Keratinocyte (primary cell): ENCODE data around the gene RANBP3L. TPM values are rescaled to one million over a fixed set of nuclear protein-coding genes. Genes with fewer than 3 reads are reported as not detected.
"Not testable (repeated sequence)": the region's sequence is repeated elsewhere in the genome, so short reads cannot be mapped to it uniquely, and the experiment has no call there.

Experiments used
- DNase-seq: peaks from one replicate; pipeline ENCODE4 v3.0.0-alpha.2; 2011; ENCODE audit warnings: low read depth, missing footprints, low spot score
- FAIRE-seq: peaks from 2 replicates; lab custom pipeline; 2011; peaks lifted over from hg19 to GRCh38; lab: Jason Lieb, UNC
- H2AFZ ChIP-seq: 2 replicates; pipeline ENCODE4 v1.6.0; 2012; ENCODE audit warnings: low read length, control low read depth, inconsistent platforms; ENCODE audit not compliant: control insufficient read depth
- H3K27ac ChIP-seq: 2 replicates; pipeline ENCODE4 v1.5.1; 2011; ENCODE audit warnings: low read length; ENCODE audit not compliant: control insufficient read depth, insufficient read depth
- H3K27me3 ChIP-seq: 3 replicates; pipeline ENCODE4 v1.6.0; 2011; ENCODE audit warnings: low read length; ENCODE audit not compliant: control insufficient read depth, insufficient read depth; ENCODE audit errors: extremely low read depth
- H3K36me3 ChIP-seq, 2 experiments: 2 replicates in 1 of 2; 3 replicates in 1 of 2; pipeline ENCODE4 v1.5.1; 2011; ENCODE audit warnings: low read length in 2 of 2, mild to moderate bottlenecking in 1 of 2; ENCODE audit not compliant: control insufficient read depth in 2 of 2, insufficient read depth in 2 of 2; ENCODE audit errors: extremely low read depth in 1 of 2
- H3K4me1 ChIP-seq: 3 replicates; pipeline ENCODE4 v1.5.1; 2011; ENCODE audit warnings: low read length; ENCODE audit not compliant: control insufficient read depth, insufficient read depth; ENCODE audit errors: extremely low read depth
- H3K4me2 ChIP-seq: 3 replicates; pipeline ENCODE4 v1.6.0; 2011; ENCODE audit warnings: low read depth, low read length; ENCODE audit not compliant: control insufficient read depth, insufficient read depth; ENCODE audit errors: extremely low read depth
- H3K4me3 ChIP-seq, 3 experiments: fragments of 200-600 bp in 1 of 3; sonication (generic) in 1 of 3; 2 replicates in 2 of 3; 3 replicates in 1 of 3; pipeline ENCODE4 v1.5.1; 2011 to 2016; ENCODE audit warnings: low read length in 3 of 3, mild to moderate bottlenecking in 3 of 3, control low read depth in 2 of 3, inconsistent platforms in 1 of 3, low read depth in 1 of 3, mixed read lengths in 1 of 3, mixed run types in 1 of 3, moderate library complexity in 1 of 3; ENCODE audit not compliant: control insufficient read depth in 2 of 3, insufficient read depth in 2 of 3; ENCODE audit errors: extremely low read depth in 1 of 3
- H3K79me2 ChIP-seq: 2 replicates; pipeline ENCODE4 v1.6.0; 2012; ENCODE audit warnings: low read length; ENCODE audit not compliant: control insufficient read depth, insufficient read depth
- H3K9ac ChIP-seq: 3 replicates; pipeline ENCODE4 v1.6.0; 2011; ENCODE audit warnings: low read length; ENCODE audit not compliant: control insufficient read depth, insufficient read depth; ENCODE audit errors: extremely low read depth
- H3K9me1 ChIP-seq: 3 replicates; pipeline ENCODE4 v1.6.0; 2011; ENCODE audit warnings: low read length; ENCODE audit not compliant: control insufficient read depth, insufficient read depth; ENCODE audit errors: extremely low read depth
- H3K9me3 ChIP-seq: 2 replicates; pipeline ENCODE4 v1.5.1; 2012; ENCODE audit warnings: low read depth, low read length; ENCODE audit not compliant: control insufficient read depth
- H4K20me1 ChIP-seq: 3 replicates; pipeline ENCODE4 v1.6.0; 2011; ENCODE audit warnings: low read length; ENCODE audit not compliant: control insufficient read depth, insufficient read depth; ENCODE audit errors: extremely low read depth
- CTCF ChIP-seq, 3 experiments: IDR thresholded peaks in 1 of 3; conservative IDR thresholded peaks in 1 of 3; optimal IDR thresholded peaks in 1 of 3; 2 replicates in 2 of 3; 3 replicates in 1 of 3; pipeline versions ENCODE3 to v1.5.1; 2011; ENCODE audit warnings: low read length in 3 of 3, mild to moderate bottlenecking in 3 of 3, moderate library complexity in 2 of 3, control low read depth in 1 of 3, inconsistent platforms in 1 of 3; ENCODE audit not compliant: insufficient read depth in 2 of 3; ENCODE audit errors: extremely low read depth in 1 of 3
- EZH2 ChIP-seq: IDR thresholded peaks from one replicate; pipeline ENCODE4 v1.6.1; 2012; ENCODE audit warnings: inconsistent platforms, mild to moderate bottlenecking, low read length, moderate library complexity
- dilution Hi-C: fragments of 300-500 bp; cut with MboI; formaldehyde crosslinking; loops from one replicate; pipeline ENCODE4 v1.7.0; 2020; ENCODE audit warnings: low sequenced_read_pairs; ENCODE audit not compliant: extremely low pct_ligation_motif_present
- polyA plus RNA-seq, 5 experiments: library from polyadenylated mRNA; depleted of rRNA in 3 of 5; stranded (reverse) in 3 of 5; stranded (forward) in 1 of 5; unstranded in 1 of 5; fragments of >200 nt; gene quantifications; 1 replicate in 1 of 5; 2 replicates in 3 of 5; 3 replicates in 1 of 5; pipeline versions ENCODE4 v1.2.1 to v1.2.3, GENCODE V29; 2011 to 2012; ENCODE audit warnings: missing spikeins in 2 of 5, low read depth in 1 of 5, low replicate concordance in 1 of 5

Gene RANBP3L
- polyA plus RNA-seq, 1 donor (not counting 4 experiments of a cell fraction or from before 2014, with no cell fraction given), result not detected

- Histone ChIP-seq H3K4me2 (no peak overlapping the region), H3K9me1 (no peaks in the 10 kb centered on the region), H3K79me2 (no peaks in the 10 kb centered on the region), H3K27me3 (no peaks in the 10 kb centered on the region), H3K36me3 (peaks cover 0 to 8% of the 10 kb centered on the region in 2 experiments), H3K9me3 (no peaks in the 10 kb centered on the region), H3K9ac (no peak overlapping the region), H3K4me1 (no peaks in the 10 kb centered on the region), H4K20me1 (no peaks in the 10 kb centered on the region), H3K4me3 (no peak overlapping the region), H3K27ac (no peak overlapping the region), H2AFZ (no peak overlapping the region)
- DNase-seq (no peak), FAIRE-seq (no peak)
- dilution Hi-C loops, result no loop called here
- TF ChIP-seq EZH2, result no peak
- TF ChIP-seq CTCF (optimal IDR thresholded peaks at IDR 0.05 in 1 of 3, IDR thresholded peaks at IDR 0.05 in 1 of 3, conservative IDR thresholded peaks at IDR 0.05 in 1 of 3; ENCODE audit: extremely low read depth in 1 of 3, insufficient read depth in 2 of 3, low read length in 3 of 3), result no peak
Observed at GRCh38 chr5:36199620-36200019, 102.1 kb downstream of the RANBP3L start.

GRCh38 chr5:36198783-36199182 lies 102.9 kb downstream of the RANBP3L start:
- H4K20me1 ChIP-seq, H3K79me2 ChIP-seq, H3K27me3 ChIP-seq, dilution Hi-C loops, H3K9me1 ChIP-seq, H3K4me1 ChIP-seq, DNase-seq, H3K9ac ChIP-seq, H3K9me3 ChIP-seq, H3K27ac ChIP-seq, FAIRE-seq, H3K4me3 ChIP-seq, H2AFZ ChIP-seq, H3K4me2 ChIP-seq, H3K36me3 ChIP-seq: not testable (repeated sequence)

Other genes with a start within 250 kb of the RANBP3L start
- gene UGT3A2, start 235.0 kb downstream of the RANBP3L start, polyA plus RNA-seq, result 0.03 to 0.09 TPM (median 0.07 TPM) in 3 replicates
- gene LMBRD2, start 150.0 kb downstream of the RANBP3L start, polyA plus RNA-seq, result 1.8 to 5.0 TPM (median 4.7 TPM) in 3 replicates
- gene SKP2, start 149.8 kb downstream of the RANBP3L start, polyA plus RNA-seq, result 28.3 to 35.3 TPM (median 34.6 TPM) in 3 replicates
- gene NADK2, start 60.0 kb downstream of the RANBP3L start, polyA plus RNA-seq, result 7.2 to 15.4 TPM (median 8.4 TPM) in 3 replicates